Umbilical cord (tissue), 2 donors: ENCODE measurements around the gene GAREM1. TPM values are rescaled to one million over a fixed set of nuclear protein-coding genes. Genes with fewer than 3 reads are reported as not detected.
"Not testable (repeated sequence)": the region's sequence is repeated elsewhere in the genome, so short reads cannot be mapped to it uniquely, and the experiment has no call there.

Source experiments
- DNase-seq: peaks from one replicate; pipeline ENCODE4 v3.0.0-alpha.2; 2015; ENCODE audit warnings: low spot score
- total RNA-seq: library from RNA; depleted of rRNA; stranded (reverse); fragments of >200 nt; gene quantifications from one replicate; pipeline ENCODE4 v1.2.3, GENCODE V29; 2014; ENCODE audit warnings: low replicate concordance; ENCODE audit not compliant: insufficient read depth

Gene GAREM1
- total RNA-seq, 1 donor from 2014 or later: 5.1 TPM

- no peak for DNase-seq
Observed at GRCh38 chr18:32258148-32258547, 212.5 kb downstream of the GAREM1 start.

GRCh38 chr18:32257084-32257785 lies 213.4 kb downstream of the GAREM1 start:
- no peak for DNase-seq

- DNase-seq: no peak
Observed at GRCh38 chr18:32255570-32255969, 215.1 kb downstream of the GAREM1 start.

GRCh38 chr18:32252141-32252860 lies 218.4 kb downstream of the GAREM1 start:
- DNase-seq: no peak

- no peak for DNase-seq
Observed at GRCh38 chr18:32251466-32251865, 219.2 kb downstream of the GAREM1 start.

GRCh38 chr18:32249147-32249929 lies 221.3 kb downstream of the GAREM1 start:
- no peak for DNase-seq

GRCh38 chr18:32244881-32245280 lies 225.8 kb downstream of the GAREM1 start:
- no peak for DNase-seq

- no peak for DNase-seq
Observed at GRCh38 chr18:32243358-32243757, 227.3 kb downstream of the GAREM1 start.

GRCh38 chr18:32242395-32242794 lies 228.3 kb downstream of the GAREM1 start:
- no peak for DNase-seq

- DNase-seq: no peak
Observed at GRCh38 chr18:32238635-32239268, 231.9 kb downstream of the GAREM1 start.

GRCh38 chr18:32237049-32237448 lies 233.6 kb downstream of the GAREM1 start:
- no peak for DNase-seq

- DNase-seq: not testable (repeated sequence)
Observed at GRCh38 chr18:32233348-32233747, 237.3 kb downstream of the GAREM1 start.

- DNase-seq: no peak
Observed at GRCh38 chr18:32219431-32220018, 251.2 kb downstream of the GAREM1 start.

- DNase-seq: no peak
Observed at GRCh38 chr18:32216390-32216789, 254.3 kb downstream of the GAREM1 start.

- no peak for DNase-seq
Observed at GRCh38 chr18:32213693-32214092, 257.0 kb downstream of the GAREM1 start.
